ENCODE results near the gene CES5A. TPM values are rescaled to one million over a fixed set of nuclear protein-coding genes. Genes with fewer than 3 reads are reported as not detected.
"Not testable (repeated sequence)": the region's sequence is repeated elsewhere in the genome, so short reads cannot be mapped to it uniquely, and the experiment has no call there.

CES5A gene
- total RNA-seq, 4 donors from 2014 or later: not detected

- Histone ChIP-seq H3K27me3 (peaks cover 22% of the 10 kb centered on the region), H3K9me3 (no peaks in the 10 kb centered on the region), H3K4me3 (no peak overlapping the region), H3K27ac (no peak overlapping the region), H3K4me1 (no peaks in the 10 kb centered on the region), H3K36me3 (no peaks in the 10 kb centered on the region)
- 80 to 84% methylated on average over 1 to 7 of the region's 7 CpGs for WGBS, 2 donors (ENCODE audit: low coverage in 1 of 2)
- TF ChIP-seq CTCF (IDR thresholded peaks at IDR 0.05) (no peak), EP300 (IDR thresholded peaks at IDR 0.05) (no peak), POLR2A (IDR thresholded peaks at IDR 0.05) (no peak), POLR2AphosphoS5 (IDR thresholded peaks at IDR 0.05) (no peak)
- no peak for ATAC-seq
Measured at GRCh38 chr16:55872130-55872529, 3.0 kb downstream of the CES5A start.

- WGBS, 2 donors (ENCODE audit: low coverage in 1 of 2): 85 to 90% methylated on average over 4 to 6 of the region's 10 CpGs
- Histone ChIP-seq H3K36me3 (no peaks in the 10 kb centered on the region), H3K27ac (no peak overlapping the region), H3K4me1 (no peaks in the 10 kb centered on the region), H3K9me3 (no peaks in the 10 kb centered on the region), H3K4me3 (no peak overlapping the region), H3K27me3 (peaks cover 16% of the 10 kb centered on the region)
- ATAC-seq: no peak
- TF ChIP-seq POLR2A (IDR thresholded peaks at IDR 0.05) (no peak), EP300 (IDR thresholded peaks at IDR 0.05) (no peak), POLR2AphosphoS5 (IDR thresholded peaks at IDR 0.05) (no peak), CTCF (IDR thresholded peaks at IDR 0.05) (no peak)
Measured at GRCh38 chr16:55871411-55872038, 3.6 kb downstream of the CES5A start.

GRCh38 chr16:55868980-55869379, 6.2 kb downstream of the CES5A start:
- ATAC-seq: no peak
- Histone ChIP-seq H3K27ac (no peak overlapping the region), H3K36me3 (no peaks in the 10 kb centered on the region), H3K27me3 (peaks cover 5% of the 10 kb centered on the region), H3K4me3 (no peak overlapping the region), H3K4me1 (no peaks in the 10 kb centered on the region), H3K9me3 (no peaks in the 10 kb centered on the region)
- no peak for TF ChIP-seq POLR2AphosphoS5 (IDR thresholded peaks at IDR 0.05)
- no peak for TF ChIP-seq POLR2A (IDR thresholded peaks at IDR 0.05)
- no peak for TF ChIP-seq EP300 (IDR thresholded peaks at IDR 0.05)
- no peak for TF ChIP-seq CTCF (IDR thresholded peaks at IDR 0.05)
- 84 to 100% methylated on average over 2 to 6 of the region's 7 CpGs for WGBS, 2 donors (ENCODE audit: low coverage in 1 of 2)

GRCh38 chr16:55868137-55868536, 7.0 kb downstream of the CES5A start:
- Histone ChIP-seq H3K27ac (no peak overlapping the region), H3K4me3 (no peak overlapping the region), H3K36me3 (no peaks in the 10 kb centered on the region), H3K27me3 (peaks cover 4% of the 10 kb centered on the region), H3K4me1 (no peaks in the 10 kb centered on the region), H3K9me3 (no peaks in the 10 kb centered on the region)
- WGBS, 2 donors (ENCODE audit: low coverage in 1 of 2): 80 to 85% methylated on average over 1 to 2 of the region's 2 CpGs
- TF ChIP-seq POLR2A (IDR thresholded peaks at IDR 0.05) (no peak), POLR2AphosphoS5 (IDR thresholded peaks at IDR 0.05) (no peak), EP300 (IDR thresholded peaks at IDR 0.05) (no peak), CTCF (IDR thresholded peaks at IDR 0.05) (no peak)
- ATAC-seq: no peak

- TF ChIP-seq CTCF (IDR thresholded peaks at IDR 0.05) (no peak), EP300 (IDR thresholded peaks at IDR 0.05) (no peak), POLR2AphosphoS5 (IDR thresholded peaks at IDR 0.05) (no peak), POLR2A (IDR thresholded peaks at IDR 0.05) (no peak)
- H3K27me3 ChIP-seq: peaks cover 20% of the 10 kb centered on the region
- 80% methylated on average over 3 of the region's 4 CpGs; no CpG with 5 or more reads in 1 of the 2 donors for WGBS, 2 donors (ENCODE audit: low coverage in 1 of 2)
- H3K4me1 ChIP-seq: no peaks in the 10 kb centered on the region
- no peaks in the 10 kb centered on the region for H3K36me3 ChIP-seq
- H3K27ac ChIP-seq: no peak overlapping the region
- ATAC-seq: no peak
- no peaks in the 10 kb centered on the region for H3K9me3 ChIP-seq
- no peak overlapping the region for H3K4me3 ChIP-seq
Measured at GRCh38 chr16:55861288-55861687, 13.9 kb downstream of the CES5A start.

- H3K27ac ChIP-seq, H3K9me3 ChIP-seq, ATAC-seq, H3K4me1 ChIP-seq, H3K4me3 ChIP-seq, H3K36me3 ChIP-seq: not testable (repeated sequence)
- peaks cover 22% of the 10 kb centered on the region for H3K27me3 ChIP-seq
- 83% methylated on average over 1 of the region's 1 CpG; no CpG with 5 or more reads in 1 of the 2 donors for WGBS, 2 donors (ENCODE audit: low coverage in 1 of 2)
Measured at GRCh38 chr16:55857650-55858049, 17.5 kb downstream of the CES5A start.

Measured in gastroesophageal sphincter (tissue), 4 donors.